ENCODE measurements around the gene PARD3.
"Not testable (repeated sequence)": the region's sequence is repeated elsewhere in the genome, so short reads cannot be mapped to it uniquely, and the experiment has no call there.

Gene PARD3

DNA sequence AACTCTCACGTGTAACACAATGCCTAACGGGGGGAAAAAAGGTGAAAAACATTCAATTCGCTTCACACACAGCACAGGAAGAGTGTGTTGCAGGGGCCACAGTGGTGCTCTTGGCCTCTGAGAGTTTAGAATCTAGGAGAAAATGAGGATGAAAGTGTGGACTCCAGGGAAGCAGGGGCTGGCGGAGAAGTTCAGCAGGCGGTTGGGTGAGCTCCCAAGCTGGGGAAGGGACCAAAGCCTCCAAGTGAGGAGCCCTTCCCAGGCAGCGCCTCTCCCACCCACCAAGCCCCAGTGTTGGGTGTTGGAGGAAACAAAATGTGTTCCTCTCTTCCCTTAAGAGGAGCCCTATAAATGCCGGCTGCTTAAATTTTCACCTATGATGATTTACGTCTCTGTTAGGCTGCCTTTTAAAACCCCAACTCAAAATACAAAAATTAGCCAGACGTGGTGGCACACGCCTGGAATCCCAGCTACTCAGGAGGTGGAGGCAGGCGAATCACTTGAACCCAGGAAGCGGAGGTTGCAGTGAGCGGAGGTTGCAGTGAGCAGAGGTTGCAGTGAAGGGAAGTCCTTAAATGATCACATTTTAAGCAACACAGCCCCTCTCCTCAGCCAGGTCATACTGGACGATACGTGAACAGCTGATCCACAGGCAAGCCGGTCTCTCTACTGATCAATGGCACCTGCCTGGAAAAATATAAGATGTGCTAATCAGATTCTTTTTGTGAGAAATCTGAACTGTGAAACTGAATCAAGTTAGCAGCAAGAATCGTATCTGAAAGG, 735.2 kb downstream of the PARD3 start:
- DNase-seq: no peak

DNA sequence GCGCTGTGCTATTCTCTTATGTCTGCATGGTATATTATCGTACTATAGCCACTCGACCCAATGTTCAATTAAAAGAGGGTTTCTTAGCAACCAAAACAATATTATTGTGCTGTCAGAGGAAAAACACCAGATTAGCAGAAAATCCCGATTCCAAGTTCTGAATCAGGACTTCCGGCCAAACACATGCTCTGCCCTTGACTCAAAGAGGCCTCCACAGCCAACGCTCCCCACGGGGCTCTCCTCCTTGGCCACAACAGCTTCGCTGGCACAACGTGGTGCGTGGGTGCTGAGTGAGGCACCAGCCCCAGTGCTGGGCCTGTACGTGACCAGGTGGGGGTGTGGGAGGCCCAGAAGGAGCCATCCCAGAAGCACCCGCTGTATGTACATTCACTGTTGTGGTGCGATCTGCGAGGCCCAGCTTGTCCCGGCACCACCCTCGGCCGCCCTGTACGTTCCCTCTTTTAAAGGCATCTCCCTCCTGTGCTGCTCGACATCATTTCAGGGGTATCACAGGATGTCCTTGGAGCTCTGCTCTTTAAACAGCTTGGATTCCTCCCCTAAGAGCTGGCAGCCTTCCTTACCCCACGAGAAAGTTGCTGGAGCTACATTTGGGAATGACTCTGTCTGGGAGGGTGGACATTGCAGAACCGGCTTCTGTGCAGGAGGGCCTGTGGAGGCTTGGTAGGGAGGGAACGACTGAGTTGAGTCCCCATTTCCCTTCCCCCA, 736.2 kb downstream of the PARD3 start:
- no peak for DNase-seq

DNA sequence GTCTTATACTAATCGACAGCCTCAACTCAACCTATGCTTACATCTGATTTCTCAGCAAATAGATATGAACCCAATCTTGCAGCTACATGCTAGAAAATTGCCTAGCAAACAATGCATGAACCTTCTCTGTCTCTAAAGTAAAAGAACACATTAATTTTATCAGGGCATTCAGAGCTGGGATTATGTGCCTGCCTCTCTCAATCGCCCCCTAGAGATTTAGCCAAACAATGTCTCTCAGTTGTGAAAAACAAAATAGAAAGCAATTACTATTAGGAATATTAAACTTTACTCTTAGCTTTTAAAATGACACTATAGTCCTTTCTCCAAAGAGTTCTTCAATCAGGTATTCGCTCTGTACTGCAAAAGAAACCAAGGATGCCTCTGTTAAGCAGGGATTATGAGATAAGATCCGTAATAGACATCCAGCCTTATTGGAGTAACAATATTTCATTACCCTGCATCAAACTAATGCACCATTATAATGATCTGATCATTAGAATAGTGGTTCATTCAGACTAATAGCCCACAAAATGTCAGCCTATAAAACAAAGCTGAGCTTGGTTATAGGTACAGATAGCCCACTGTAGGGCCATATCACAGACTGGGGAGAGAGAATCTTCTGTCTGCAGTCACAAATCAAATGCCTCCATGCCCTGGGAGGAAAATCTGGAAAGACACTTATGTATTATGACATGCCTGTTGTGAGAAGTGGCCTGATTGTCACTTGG, 736.9 kb downstream of the PARD3 start:
- DNase-seq: no peak

DNA sequence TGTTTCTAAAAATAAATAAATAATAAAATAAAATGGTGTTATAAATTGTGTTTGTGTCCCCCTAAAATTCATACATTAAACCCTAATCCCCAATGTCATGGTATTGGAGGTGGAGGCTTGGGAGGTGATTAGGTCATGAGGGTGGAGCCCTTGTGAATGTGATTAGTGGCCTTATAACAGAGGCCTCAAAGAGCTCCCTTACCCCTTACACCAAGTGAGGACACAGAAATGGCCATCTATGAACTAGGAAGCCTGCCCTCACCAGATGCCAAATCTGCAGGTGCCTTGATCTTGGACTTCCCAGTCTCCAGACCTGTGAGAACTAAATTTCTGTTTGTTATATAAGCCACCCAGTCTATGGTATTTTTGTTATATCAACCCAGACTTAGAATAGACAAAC, 738.7 kb downstream of the PARD3 start:
- DNase-seq: no peak

DNA sequence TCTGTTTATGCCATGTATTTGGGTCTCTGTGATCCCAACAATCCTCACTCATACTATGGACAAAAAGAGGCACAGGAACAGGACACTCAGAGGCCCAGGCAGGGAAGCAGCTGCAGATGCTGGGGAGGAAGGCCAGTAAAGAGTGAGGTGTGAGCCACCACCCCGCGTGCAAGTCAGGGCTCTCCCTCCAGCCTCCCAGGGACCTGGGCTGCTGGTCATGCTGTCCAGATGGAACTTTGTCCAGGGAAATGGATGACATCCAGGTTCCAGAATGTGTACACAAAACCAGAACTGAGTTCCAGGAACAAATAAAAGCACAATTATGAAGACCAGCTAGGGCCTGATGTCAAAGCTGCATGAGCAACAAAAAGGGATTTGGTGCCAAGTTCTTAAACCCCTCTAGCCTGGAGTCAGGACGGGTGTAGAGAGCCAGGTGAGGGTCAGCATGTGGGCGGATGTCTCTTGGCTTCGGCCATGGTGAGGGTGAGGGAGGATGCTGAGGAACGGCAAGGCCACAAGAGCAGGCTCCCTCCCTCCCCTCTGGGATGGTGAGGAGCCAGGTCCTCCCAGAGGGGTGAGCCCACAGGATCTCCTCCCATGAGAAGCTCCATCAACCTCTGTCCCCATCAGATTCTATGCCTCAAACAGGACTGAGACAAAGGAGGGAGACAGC, 739.7 kb downstream of the PARD3 start:
- no peak for DNase-seq

DNA sequence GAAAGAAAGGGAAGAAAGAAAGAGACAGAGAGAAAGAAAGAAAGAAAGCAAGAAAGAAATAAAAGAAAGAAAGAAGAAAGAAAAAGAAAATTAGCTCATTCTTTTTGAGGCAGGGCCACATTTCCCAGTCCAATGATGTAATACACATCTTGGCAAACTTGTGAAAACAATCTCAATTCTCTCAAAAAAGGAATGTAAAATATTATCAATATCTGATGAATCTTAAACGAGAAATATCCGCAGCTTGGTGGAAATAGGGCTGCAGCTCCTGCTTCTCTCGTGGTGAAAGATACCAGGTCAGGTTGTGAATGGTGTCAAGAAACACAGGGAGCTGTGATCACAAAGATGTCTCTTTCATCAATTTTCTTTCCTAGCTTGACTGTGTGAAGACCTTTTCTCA, 741.0 kb downstream of the PARD3 start:
- DNase-seq: no peak

DNA sequence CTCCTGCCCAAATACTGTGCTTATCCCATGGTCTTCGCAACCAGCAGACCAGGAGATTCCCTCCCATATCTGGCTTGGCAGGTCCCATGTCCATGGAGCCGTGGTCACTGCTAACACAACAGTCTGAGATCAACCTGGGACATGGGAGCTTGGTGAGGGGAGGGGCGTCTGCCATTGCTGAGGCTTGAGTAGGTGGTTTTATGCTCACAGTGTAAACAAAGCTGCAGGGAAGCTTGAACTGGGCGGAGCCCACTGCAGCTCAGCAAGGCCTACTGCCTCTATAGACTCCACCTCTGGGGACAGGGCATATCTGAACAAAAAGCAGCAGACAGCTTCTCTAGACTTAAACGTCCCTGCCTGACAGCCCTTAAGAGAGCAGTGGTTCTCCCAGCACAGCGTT, 747.4 kb downstream of the PARD3 start:
- DNase-seq: not testable (repeated sequence)

DNA sequence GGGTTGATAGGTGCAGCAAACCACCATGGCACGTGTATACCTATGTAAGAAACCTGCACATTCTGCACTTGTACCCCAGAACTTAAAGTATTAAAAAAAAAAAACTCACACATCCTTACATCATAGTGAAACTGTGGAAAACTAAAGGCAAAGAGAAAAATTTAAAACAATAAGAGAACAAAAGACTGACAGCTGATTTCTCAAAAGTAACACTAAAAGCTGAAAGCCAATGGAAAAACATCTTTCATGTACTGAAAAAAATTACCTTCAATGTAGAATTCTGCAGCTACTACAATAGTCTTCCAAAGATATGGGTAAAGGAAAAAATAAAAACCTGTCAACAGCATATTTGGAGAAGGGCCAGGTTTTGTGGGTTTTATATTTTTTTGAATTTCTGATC, 751.5 kb downstream of the PARD3 start:
- DNase-seq: no peak

DNA sequence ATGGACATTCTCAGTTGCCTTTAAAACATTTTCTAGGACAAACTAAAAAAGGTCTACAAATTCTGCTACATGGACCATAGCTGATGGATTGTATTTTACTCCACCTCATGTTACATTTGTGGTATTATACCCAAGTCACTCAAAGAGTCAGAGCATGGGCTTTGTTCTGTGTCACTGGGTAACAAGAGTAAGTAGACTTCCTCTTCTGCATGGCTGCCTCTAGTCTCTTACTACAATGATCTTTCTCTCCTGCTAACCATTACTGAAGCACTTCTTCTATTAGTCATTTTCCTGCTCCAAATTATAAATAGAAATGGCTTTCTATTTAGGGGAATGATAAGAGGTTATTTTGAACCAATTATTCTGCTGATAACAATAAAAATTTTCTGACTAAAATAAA, 753.3 kb downstream of the PARD3 start:
- DNase-seq: no peak
